Tibial artery (tissue), 4 donors: ENCODE measurements around the gene CNEP1R1.

Experiments used
- DNase-seq, 2 donors: peaks; one replicate each; pipeline ENCODE4 v3.0.0-alpha.2; 2019
- H3K27ac ChIP-seq, 2 donors: fragments of 200-600 bp; sonication (generic) in 1 of 2; 1 replicate in 1 of 2; 2 replicates in 1 of 2; pipeline ENCODE4 v1.5.1; 2018 to 2019; ENCODE audit warnings: mild to moderate bottlenecking in 1 of 2
- H3K27me3 ChIP-seq, 2 donors: fragments of 200-600 bp; sonication (generic) in 1 of 2; one replicate each; pipeline versions ENCODE4 v1.5.1 to v1.6.0; 2016 to 2019
- H3K36me3 ChIP-seq, 3 donors: fragments of 200-600 bp; sonication (generic) in 2 of 3; one replicate each; pipeline ENCODE4 v1.5.1; 2016 to 2019; ENCODE audit warnings: mild to moderate bottlenecking in 2 of 3
- H3K4me1 ChIP-seq, 4 donors: fragments of 200-600 bp; sonication (generic) in 2 of 4; 1 replicate in 3 of 4; 2 replicates in 1 of 4; pipeline ENCODE4 v1.5.1; 2016 to 2019
- H3K4me3 ChIP-seq, 2 donors: fragments of 200-600 bp; sonication (generic) in 1 of 2; 1 replicate in 1 of 2; 2 replicates in 1 of 2; pipeline ENCODE4 v1.5.1; 2018 to 2019; ENCODE audit warnings: mild to moderate bottlenecking in 2 of 2
- H3K9me3 ChIP-seq, 3 donors: fragments of 200-600 bp; sonication (generic) in 1 of 3; one replicate each; pipeline ENCODE4 v1.5.1; 2016 to 2019
- CTCF ChIP-seq, 2 experiments: fragments of 200-600 bp in 1 of 2; fragments of 450-650 bp in 1 of 2; IDR thresholded peaks; one replicate each; pipeline ENCODE4 v1.5.1; 2017 to 2019; ENCODE audit warnings: antibody characterized with exemption in 2 of 2, mild to moderate bottlenecking in 1 of 2, moderate library complexity in 1 of 2
- intact Hi-C: fragments of 100-400 bp; cut with DNase I; formaldehyde crosslinking; loops from one replicate; pipeline ENCODE4 v1.15.0; 2023; ENCODE audit warnings: low total_unique reads

CNEP1R1 gene

GRCh38 chr16:50035468-50035992 is 10.5 kb downstream of the CNEP1R1 start:
- Histone ChIP-seq H3K27me3 (no peaks in the 10 kb centered on the region), H3K9me3 (no peaks in the 10 kb centered on the region), H3K4me1 (no peaks in the 10 kb centered on the region), H3K4me3 (no peak overlapping the region), H3K36me3 (peaks cover 16 to 73% (median 38%) of the 10 kb centered on the region in 3 donors), H3K27ac (no peak overlapping the region)
- intact Hi-C loops: no loop called here
- TF ChIP-seq CTCF (IDR thresholded peaks at IDR 0.05): no peak
- no peak for DNase-seq

GRCh38 chr16:50036426-50036825 is 11.4 kb downstream of the CNEP1R1 start:
- no peaks in the 10 kb centered on the region for H3K27me3 ChIP-seq
- TF ChIP-seq CTCF (IDR thresholded peaks at IDR 0.05): no peak
- H3K36me3 ChIP-seq: peaks cover 16 to 64% (median 35%) of the 10 kb centered on the region in 3 donors
- no peak overlapping the region for H3K4me3 ChIP-seq
- no peaks in the 10 kb centered on the region for H3K4me1 ChIP-seq
- intact Hi-C loops: no loop called here
- no peak for DNase-seq
- H3K9me3 ChIP-seq: no peaks in the 10 kb centered on the region
- no peak overlapping the region for H3K27ac ChIP-seq

- no peaks in the 10 kb centered on the region for H3K9me3 ChIP-seq
- TF ChIP-seq CTCF (IDR thresholded peaks at IDR 0.05): no peak
- no peak overlapping the region for H3K27ac ChIP-seq
- peaks cover 16 to 51% (median 22%) of the 10 kb centered on the region in 3 donors for H3K36me3 ChIP-seq
- intact Hi-C loops: no loop called here
- H3K27me3 ChIP-seq: no peaks in the 10 kb centered on the region
- no peaks in the 10 kb centered on the region for H3K4me1 ChIP-seq
- DNase-seq: no peak
- H3K4me3 ChIP-seq: no peak overlapping the region
Measured at GRCh38 chr16:50037662-50038220, 12.7 kb downstream of the CNEP1R1 start.

GRCh38 chr16:50038286-50038685 is 13.3 kb downstream of the CNEP1R1 start:
- no peak for DNase-seq
- intact Hi-C loops: no loop called here
- H3K36me3 ChIP-seq: peaks cover 16 to 46% (median 20%) of the 10 kb centered on the region in 3 donors
- H3K4me1 ChIP-seq: no peaks in the 10 kb centered on the region
- no peaks in the 10 kb centered on the region for H3K27me3 ChIP-seq
- H3K9me3 ChIP-seq: no peaks in the 10 kb centered on the region
- no peak overlapping the region for H3K27ac ChIP-seq
- no peak overlapping the region for H3K4me3 ChIP-seq
- TF ChIP-seq CTCF (IDR thresholded peaks at IDR 0.05): no peak

- Histone ChIP-seq H3K27ac (no peak overlapping the region), H3K9me3 (no peaks in the 10 kb centered on the region), H3K4me3 (no peak overlapping the region), H3K27me3 (no peaks in the 10 kb centered on the region), H3K36me3 (peaks cover 16 to 39% (median 17%) of the 10 kb centered on the region in 3 donors), H3K4me1 (no peaks in the 10 kb centered on the region)
- peak; percentile 68 to 72 for DNase-seq
- intact Hi-C loops: no loop called here
- no peak for TF ChIP-seq CTCF (IDR thresholded peaks at IDR 0.05)
Measured at GRCh38 chr16:50038756-50039529, 13.9 kb downstream of the CNEP1R1 start.
